Measurements from ENCODE around the gene HABP2.

Gene HABP2

GRCh38 chr10:113613977-113614690, 61.3 kb downstream of the HABP2 start:
- no peaks in the 10 kb centered on the region for H3K4me1 ChIP-seq (ENCODE audit: low read depth, poor library complexity, severe bottlenecking)
- H3K9ac ChIP-seq = no peak overlapping the region
- H3K4me2 ChIP-seq = no peak overlapping the region
- no peaks in the 10 kb centered on the region for H3K36me3 ChIP-seq (ENCODE audit: insufficient read depth)
- no peaks in the 10 kb centered on the region for H3K27me3 ChIP-seq (ENCODE audit: insufficient read depth, low read depth)
- no peak for TF ChIP-seq CTCF (conservative IDR thresholded peaks at IDR 0.05; ENCODE audit: low read depth, low read length)
- no peak overlapping the region for H3K4me3 ChIP-seq (IDR thresholded peaks at IDR 0.05; ENCODE audit: insufficient read depth, low read depth, low read length)
- no peaks in the 10 kb centered on the region for H3K79me2 ChIP-seq (ENCODE audit: insufficient read depth, low read depth)
- H2AFZ ChIP-seq (ENCODE audit: low read depth) = no peak overlapping the region
- no peak overlapping the region for H3K27ac ChIP-seq
- no peaks in the 10 kb centered on the region for H4K20me1 ChIP-seq (ENCODE audit: insufficient read depth)

- H3K4me2 ChIP-seq = no peak overlapping the region
- H3K27me3 ChIP-seq (ENCODE audit: insufficient read depth, low read depth) = no peaks in the 10 kb centered on the region
- H3K4me3 ChIP-seq (IDR thresholded peaks at IDR 0.05; ENCODE audit: insufficient read depth, low read depth, low read length) = no peak overlapping the region
- no peak overlapping the region for H3K27ac ChIP-seq
- TF ChIP-seq CTCF (conservative IDR thresholded peaks at IDR 0.05; ENCODE audit: low read depth, low read length) = no peak; the same call in 1 of the 2 replicates
- H2AFZ ChIP-seq (ENCODE audit: low read depth) = no peak overlapping the region
- H3K79me2 ChIP-seq (ENCODE audit: insufficient read depth, low read depth) = no peaks in the 10 kb centered on the region
- H3K36me3 ChIP-seq (ENCODE audit: insufficient read depth) = no peaks in the 10 kb centered on the region
- no peaks in the 10 kb centered on the region for H3K4me1 ChIP-seq (ENCODE audit: low read depth, poor library complexity, severe bottlenecking)
- H4K20me1 ChIP-seq (ENCODE audit: insufficient read depth) = no peaks in the 10 kb centered on the region
- no peak overlapping the region for H3K9ac ChIP-seq
These were observed 63.6 kb downstream of the HABP2 start for GRCh38 chr10:113616244-113617074.

- Histone ChIP-seq H3K27me3 (ENCODE audit: insufficient read depth, low read depth) (no peaks in the 10 kb centered on the region), H3K4me1 (ENCODE audit: low read depth, poor library complexity, severe bottlenecking) (no peaks in the 10 kb centered on the region), H3K4me3 (IDR thresholded peaks at IDR 0.05; ENCODE audit: insufficient read depth, low read depth, low read length) (no peak overlapping the region), H3K9ac (no peak overlapping the region), H3K79me2 (ENCODE audit: insufficient read depth, low read depth) (no peaks in the 10 kb centered on the region), H3K36me3 (ENCODE audit: insufficient read depth) (no peaks in the 10 kb centered on the region), H3K4me2 (no peak overlapping the region), H4K20me1 (ENCODE audit: insufficient read depth) (no peaks in the 10 kb centered on the region), H3K27ac (no peak overlapping the region), H2AFZ (ENCODE audit: low read depth) (no peak overlapping the region)
- no peak for TF ChIP-seq CTCF (conservative IDR thresholded peaks at IDR 0.05; ENCODE audit: low read depth, low read length)
These were observed 64.2 kb downstream of the HABP2 start for GRCh38 chr10:113617086-113617485.

GRCh38 chr10:113618338-113618737, 65.5 kb downstream of the HABP2 start:
- Histone ChIP-seq H3K36me3 (ENCODE audit: insufficient read depth) (no peaks in the 10 kb centered on the region), H3K27ac (no peak overlapping the region), H3K4me2 (no peak overlapping the region), H4K20me1 (ENCODE audit: insufficient read depth) (no peaks in the 10 kb centered on the region), H2AFZ (ENCODE audit: low read depth) (no peak overlapping the region), H3K27me3 (ENCODE audit: insufficient read depth, low read depth) (no peaks in the 10 kb centered on the region), H3K4me3 (IDR thresholded peaks at IDR 0.05; ENCODE audit: insufficient read depth, low read depth, low read length) (no peak overlapping the region), H3K9ac (no peak overlapping the region), H3K4me1 (ENCODE audit: low read depth, poor library complexity, severe bottlenecking) (no peaks in the 10 kb centered on the region), H3K79me2 (ENCODE audit: insufficient read depth, low read depth) (no peaks in the 10 kb centered on the region)
- TF ChIP-seq CTCF (conservative IDR thresholded peaks at IDR 0.05; ENCODE audit: low read depth, low read length) = no peak
